Stomach (tissue), 4 donors: ENCODE measurements around the gene ANKRD33.

ENCODE experiments used
- EP300 ChIP-seq: sonication (generic); formaldehyde crosslinking; IDR thresholded peaks from one replicate; pipeline ENCODE4 v1.6.1; 2017; ENCODE audit warnings: antibody characterized with exemption
- TF ChIP-seq, protein P1 (sequence below), 7 experiments: fragments of 450-650 bp in 4 of 7; fragments of 200-600 bp in 3 of 7; sonication (generic) in 3 of 7; IDR thresholded peaks; one replicate each; pipeline ENCODE4 v1.5.1; 2016 to 2019; ENCODE audit warnings: antibody characterized with exemption in 7 of 7, control low read depth in 2 of 7, mild to moderate bottlenecking in 1 of 7

DNA sequence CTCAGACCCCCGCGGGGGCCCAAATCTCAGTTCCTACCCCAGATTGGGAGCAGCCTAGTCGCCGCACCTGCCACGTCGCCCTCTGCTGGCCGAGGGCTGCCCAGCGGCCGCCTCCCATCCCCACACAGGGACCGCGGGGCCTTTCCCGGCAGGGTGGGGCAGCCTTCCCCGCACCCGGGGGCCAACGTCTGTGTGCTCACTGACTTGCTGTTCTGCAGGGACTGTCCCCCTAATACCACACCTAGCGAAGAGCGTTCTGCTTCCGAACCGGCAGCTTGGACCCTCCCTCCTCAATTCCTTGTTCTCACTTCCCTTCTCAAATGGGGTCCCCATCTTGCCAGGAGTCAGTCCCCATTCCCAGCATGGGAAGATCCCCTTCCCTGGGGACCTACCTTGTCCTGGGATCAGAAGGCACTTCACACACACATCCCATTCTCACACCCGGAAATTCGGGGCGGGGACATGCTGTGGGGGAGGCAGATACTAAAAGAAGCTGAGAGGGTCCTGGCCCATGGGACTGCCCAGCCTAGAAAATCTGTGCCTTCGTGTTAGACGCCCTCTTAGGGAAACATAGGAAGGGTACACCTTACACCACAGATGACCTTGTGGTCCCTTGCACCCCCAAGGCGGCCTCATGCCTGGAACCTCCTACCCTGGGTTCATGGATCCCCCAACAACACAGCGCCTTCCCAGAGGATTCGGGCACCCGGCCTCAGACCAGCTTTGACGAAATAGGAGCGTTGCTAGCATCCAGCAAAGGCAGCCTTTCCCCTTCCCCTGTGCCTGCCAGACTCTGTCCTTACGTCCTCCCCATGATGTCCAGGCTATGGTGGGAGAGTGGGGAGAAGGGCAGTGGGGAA, 35.8 kb downstream of the ANKRD33 start:
- TF ChIP-seq, protein P1, sequence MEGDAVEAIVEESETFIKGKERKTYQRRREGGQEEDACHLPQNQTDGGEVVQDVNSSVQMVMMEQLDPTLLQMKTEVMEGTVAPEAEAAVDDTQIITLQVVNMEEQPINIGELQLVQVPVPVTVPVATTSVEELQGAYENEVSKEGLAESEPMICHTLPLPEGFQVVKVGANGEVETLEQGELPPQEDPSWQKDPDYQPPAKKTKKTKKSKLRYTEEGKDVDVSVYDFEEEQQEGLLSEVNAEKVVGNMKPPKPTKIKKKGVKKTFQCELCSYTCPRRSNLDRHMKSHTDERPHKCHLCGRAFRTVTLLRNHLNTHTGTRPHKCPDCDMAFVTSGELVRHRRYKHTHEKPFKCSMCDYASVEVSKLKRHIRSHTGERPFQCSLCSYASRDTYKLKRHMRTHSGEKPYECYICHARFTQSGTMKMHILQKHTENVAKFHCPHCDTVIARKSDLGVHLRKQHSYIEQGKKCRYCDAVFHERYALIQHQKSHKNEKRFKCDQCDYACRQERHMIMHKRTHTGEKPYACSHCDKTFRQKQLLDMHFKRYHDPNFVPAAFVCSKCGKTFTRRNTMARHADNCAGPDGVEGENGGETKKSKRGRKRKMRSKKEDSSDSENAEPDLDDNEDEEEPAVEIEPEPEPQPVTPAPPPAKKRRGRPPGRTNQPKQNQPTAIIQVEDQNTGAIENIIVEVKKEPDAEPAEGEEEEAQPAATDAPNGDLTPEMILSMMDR (IDR thresholded peaks at IDR 0.05): peak in 5 of 7 experiments; percentile 58 to 88 (median 85)
- no peak for TF ChIP-seq EP300
